IMR-90 (cell line): ENCODE results near the gene DPP10. TPM values are rescaled to one million over a fixed set of nuclear protein-coding genes. Genes with fewer than 3 reads are reported as not detected.

Source experiments
- ATAC-seq: fragments of 200-7000 bp; cut with Tn5 transposase; 2 replicates; pipeline ENCODE4 v1.9.1; 2020; ENCODE audit warnings: low read depth, mild to moderate bottlenecking, moderate library complexity
- BruUV-seq: library from RNA; stranded (reverse); fragments of 400-500 nt; replicated peaks from 2 replicates; lab custom pipeline; 2021; lab: Mats Ljungman, UMichigan
- CTCF ChIA-PET: fragments of 300-600 bp; formaldehyde crosslinking; extraction: SDS; loops from one replicate; lab custom pipeline; 2021; ENCODE audit warnings: antibody characterized with exemption; lab: Yijun Ruan, JAX
- POLR2A ChIA-PET: fragments of 300-600 bp; sonication (Branson Sonifier 250); formaldehyde crosslinking; loops from one replicate; lab custom pipeline; 2022; ENCODE audit warnings: antibody characterized with exemption; ENCODE audit not compliant: unreplicated experiment; lab: Charles Lee
- DNase-seq: peaks from one replicate; pipeline ENCODE4 v3.0.0; 2013
- H2AFZ ChIP-seq: replicated peaks from 2 replicates; pipeline ENCODE3; 2013; ENCODE audit warnings: low read length, mild to moderate bottlenecking; ENCODE audit not compliant: poor library complexity
- H2AK5ac ChIP-seq: 2 replicates; pipeline ENCODE4 v1.6.1; 2013; ENCODE audit warnings: low read depth, low read length, inconsistent platforms
- H2AK9ac ChIP-seq: replicated peaks from 2 replicates; pipeline ENCODE3; 2013; ENCODE audit warnings: mild to moderate bottlenecking, low read depth, low read length, moderate library complexity; ENCODE audit not compliant: poor library complexity
- H2BK120ac ChIP-seq: 2 replicates; pipeline ENCODE4 v1.6.1; 2013; ENCODE audit warnings: low read depth, low read length, inconsistent platforms
- H2BK15ac ChIP-seq: 3 replicates; pipeline ENCODE4 v1.6.1; 2013; ENCODE audit warnings: low read depth, low read length, inconsistent platforms
- H2BK20ac ChIP-seq: 2 replicates; pipeline ENCODE4 v1.6.1; 2013; ENCODE audit warnings: low read depth, mild to moderate bottlenecking, inconsistent platforms, low read length, moderate library complexity
- H2BK5ac ChIP-seq: 2 replicates; pipeline ENCODE4 v1.6.1; 2013; ENCODE audit warnings: mild to moderate bottlenecking, low read depth, low read length, inconsistent platforms; ENCODE audit not compliant: poor library complexity, severe bottlenecking
- H3K14ac ChIP-seq: replicated peaks from 2 replicates; pipeline ENCODE4 v1.6.1; 2013; ENCODE audit warnings: low read depth, low read length, inconsistent platforms
- H3K18ac ChIP-seq: 2 replicates; pipeline ENCODE4 v1.6.1; 2013; ENCODE audit warnings: low read depth, low read length, control low read depth
- H3K23ac ChIP-seq: 2 replicates; pipeline ENCODE4 v1.6.1; 2013; ENCODE audit warnings: low read depth, low read length, inconsistent platforms
- H3K27ac ChIP-seq: 2 replicates; pipeline ENCODE4 v1.5.1; 2013; ENCODE audit warnings: mild to moderate bottlenecking, control low read depth, low read length; ENCODE audit not compliant: insufficient read depth
- H3K27me3 ChIP-seq: 2 replicates; pipeline ENCODE4 v1.6.1; 2013; ENCODE audit warnings: low read length; ENCODE audit not compliant: control insufficient read depth, insufficient read depth
- H3K36me3 ChIP-seq: 2 replicates; pipeline ENCODE4 v1.6.1; 2013; ENCODE audit warnings: low read length, mixed read lengths; ENCODE audit not compliant: control insufficient read depth, insufficient read depth
- H3K4ac ChIP-seq: 2 replicates; pipeline ENCODE4 v1.6.1; 2013; ENCODE audit warnings: low read depth, low read length, inconsistent platforms
- H3K4me1 ChIP-seq: 2 replicates; pipeline ENCODE4 v1.6.1; 2013; ENCODE audit warnings: low read length, mixed read lengths; ENCODE audit not compliant: control insufficient read depth, insufficient read depth
- H3K4me2 ChIP-seq: 2 replicates; pipeline ENCODE4 v1.6.1; 2013; ENCODE audit warnings: low read depth, mild to moderate bottlenecking, control low read depth, low read length, moderate library complexity
- H3K4me3 ChIP-seq: 2 replicates; pipeline ENCODE4 v1.5.1; 2013; ENCODE audit warnings: low read depth, mild to moderate bottlenecking, control low read depth, low read length, moderate library complexity; ENCODE audit not compliant: insufficient read depth
- H3K56ac ChIP-seq: 2 replicates; pipeline ENCODE4 v1.6.1; 2013; ENCODE audit warnings: low read length, inconsistent platforms; ENCODE audit not compliant: insufficient read depth; ENCODE audit errors: extremely low read depth
- H3K79me1 ChIP-seq, 2 experiments: 2 replicates each; pipeline ENCODE4 v1.6.1; 2013; ENCODE audit warnings: low read length in 2 of 2, inconsistent platforms in 1 of 2, low read depth in 1 of 2
- H3K9ac ChIP-seq: 2 replicates; pipeline ENCODE4 v1.6.1; 2013; ENCODE audit warnings: low read depth, low read length, control low read depth
- H3K9me1 ChIP-seq: 2 replicates; pipeline ENCODE4 v1.6.1; 2013; ENCODE audit warnings: low read length, inconsistent platforms; ENCODE audit not compliant: insufficient read depth
- H3K9me3 ChIP-seq: 2 replicates; pipeline ENCODE4 v1.6.1; 2013; ENCODE audit warnings: low read length; ENCODE audit not compliant: control insufficient read depth, insufficient read depth
- H4K20me1 ChIP-seq: 2 replicates; pipeline ENCODE4 v1.6.1; 2013; ENCODE audit warnings: low read length, inconsistent platforms; ENCODE audit not compliant: insufficient read depth
- H4K5ac ChIP-seq: 2 replicates; pipeline ENCODE4 v1.6.1; 2013; ENCODE audit warnings: mild to moderate bottlenecking, low read depth, low read length, control low read depth
- H4K8ac ChIP-seq, 2 experiments: 2 replicates each; pipeline ENCODE4 v1.6.1; 2013; ENCODE audit warnings: low read depth in 2 of 2, low read length in 2 of 2, control low read depth in 1 of 2, inconsistent platforms in 1 of 2
- H4K91ac ChIP-seq: 2 replicates; pipeline ENCODE4 v1.6.1; 2013; ENCODE audit warnings: low read depth, low read length, inconsistent platforms; ENCODE audit not compliant: insufficient read depth
- CEBPB ChIP-seq: IDR thresholded peaks from 2 replicates; pipeline ENCODE4 v1.6.1; 2012; ENCODE audit warnings: low read depth, low read length, improper control_type of control experiment
- CHD1 ChIP-seq: IDR thresholded peaks from 2 replicates; pipeline ENCODE4 v1.6.1; 2012; ENCODE audit warnings: low read depth, low read length, improper control_type of control experiment
- MXI1 ChIP-seq: IDR thresholded peaks from 2 replicates; pipeline ENCODE4 v1.6.1; 2012; ENCODE audit warnings: low read depth, mild to moderate bottlenecking, low read length, moderate library complexity, borderline replicate concordance
- NFE2L2 ChIP-seq: fragments of 150-350 bp; IDR thresholded peaks from 2 replicates; pipeline ENCODE4 v1.6.1; 2016; ENCODE audit warnings: low read depth, mild to moderate bottlenecking, low read length
- POLR2A ChIP-seq: IDR thresholded peaks from 2 replicates; pipeline ENCODE4 v1.6.1; 2012; ENCODE audit warnings: mild to moderate bottlenecking, low read depth, low read length
- RAD21 ChIP-seq: IDR thresholded peaks from 2 replicates; pipeline ENCODE4 v1.6.1; 2012; ENCODE audit warnings: low read length, improper control_type of control experiment
- RCOR1 ChIP-seq: IDR thresholded peaks from 2 replicates; pipeline ENCODE4 v1.6.1; 2012; ENCODE audit warnings: mild to moderate bottlenecking, low read length, improper control_type of control experiment; ENCODE audit not compliant: insufficient replicate concordance
- dilution Hi-C: fragments of 300-500 bp; cut with HindIII; formaldehyde crosslinking; loops from one replicate; pipeline ENCODE4 v1.14.3; 2018; ENCODE audit warnings: low sequenced_read_pairs; ENCODE audit not compliant: unreplicated experiment
- in situ Hi-C: fragments of 300-500 bp; cut with MboI; formaldehyde crosslinking; loops from 3 replicates; pipeline ENCODE4 v1.14.3; 2019; ENCODE audit warnings: low sequenced_read_pairs, inconsistent platforms, mixed read lengths
- intact Hi-C: fragments of 100-400 bp; cut with micrococcal nuclease; formaldehyde crosslinking; loops from 2 replicates; pipeline ENCODE4 v1.10.0; 2022
- polyA plus RNA-seq, 3 experiments: library from polyadenylated mRNA; depleted of rRNA; stranded (reverse); fragments of >200 nt; gene quantifications; 2 replicates each; pipeline ENCODE4 v1.2.3, GENCODE V29; 2012; ENCODE audit warnings: low replicate concordance in 1 of 3
- total RNA-seq: library from RNA; depleted of rRNA; stranded (reverse); fragments of >200 nt; gene quantifications from 2 replicates; pipeline ENCODE4 v1.2.3, GENCODE V29; 2012

DPP10 gene
- total and polyA plus RNA-seq, 2 of the 4 experiments (the other 2 are of a cell fraction): not detected

- Histone ChIP-seq H2BK5ac (no peak overlapping the region), H3K27ac (no peak overlapping the region), H3K27me3 (no peaks in the 10 kb centered on the region), H3K9me1 (no peaks in the 10 kb centered on the region), H3K4ac (no peak overlapping the region), H2BK120ac (no peak overlapping the region), H2AK9ac (no peak overlapping the region), H2AFZ (no peak overlapping the region), H2BK15ac (no peak overlapping the region), H3K4me3 (no peak overlapping the region), H3K4me2 (no peak overlapping the region), H3K9me3 (peaks cover 5% of the 10 kb centered on the region; the same call in 1 of the 2 replicates), H3K4me1 (no peaks in the 10 kb centered on the region), H4K5ac (no peak overlapping the region), H3K79me1 (no peaks in the 10 kb centered on the region), H3K36me3 (no peaks in the 10 kb centered on the region), H4K20me1 (no peaks in the 10 kb centered on the region), H3K23ac (no peak overlapping the region), H2BK20ac (no peak overlapping the region), H3K14ac (no peak overlapping the region), H2AK5ac (no peak overlapping the region), H4K8ac (no peak overlapping the region), H3K9ac (no peak overlapping the region), H3K56ac (no peak overlapping the region), H4K91ac (no peak overlapping the region), H3K18ac (no peak overlapping the region)
- in situ Hi-C loops (no loop called here), intact Hi-C loops (no loop called here), dilution Hi-C loops (no loop called here)
- POLR2A ChIA-PET: no interaction called here
- TF ChIP-seq CEBPB: no peak
- TF ChIP-seq MXI1: no peak
- no peak for TF ChIP-seq CHD1
- no peak for TF ChIP-seq POLR2A
- no peak for TF ChIP-seq RCOR1
- TF ChIP-seq RAD21: no peak
- no peak for TF ChIP-seq NFE2L2
- CTCF ChIA-PET: no interaction called here
- ATAC-seq (no peak), DNase-seq (no peak)
- BruUV-seq: no TSS peak
Measured at GRCh38 chr2:115654362-115654761, 1211.9 kb downstream of the DPP10 start.
